HG02588 (cell line): ENCODE results near the gene NUP98.

Experiments used
- ATAC-seq: cut with Tn5 transposase; IDR thresholded peaks from one replicate; pipeline ENCODE4 v1.9.1; 2021; ENCODE audit warnings: mild to moderate bottlenecking, moderate library complexity; ENCODE audit not compliant: unreplicated experiment

NUP98 gene

DNA sequence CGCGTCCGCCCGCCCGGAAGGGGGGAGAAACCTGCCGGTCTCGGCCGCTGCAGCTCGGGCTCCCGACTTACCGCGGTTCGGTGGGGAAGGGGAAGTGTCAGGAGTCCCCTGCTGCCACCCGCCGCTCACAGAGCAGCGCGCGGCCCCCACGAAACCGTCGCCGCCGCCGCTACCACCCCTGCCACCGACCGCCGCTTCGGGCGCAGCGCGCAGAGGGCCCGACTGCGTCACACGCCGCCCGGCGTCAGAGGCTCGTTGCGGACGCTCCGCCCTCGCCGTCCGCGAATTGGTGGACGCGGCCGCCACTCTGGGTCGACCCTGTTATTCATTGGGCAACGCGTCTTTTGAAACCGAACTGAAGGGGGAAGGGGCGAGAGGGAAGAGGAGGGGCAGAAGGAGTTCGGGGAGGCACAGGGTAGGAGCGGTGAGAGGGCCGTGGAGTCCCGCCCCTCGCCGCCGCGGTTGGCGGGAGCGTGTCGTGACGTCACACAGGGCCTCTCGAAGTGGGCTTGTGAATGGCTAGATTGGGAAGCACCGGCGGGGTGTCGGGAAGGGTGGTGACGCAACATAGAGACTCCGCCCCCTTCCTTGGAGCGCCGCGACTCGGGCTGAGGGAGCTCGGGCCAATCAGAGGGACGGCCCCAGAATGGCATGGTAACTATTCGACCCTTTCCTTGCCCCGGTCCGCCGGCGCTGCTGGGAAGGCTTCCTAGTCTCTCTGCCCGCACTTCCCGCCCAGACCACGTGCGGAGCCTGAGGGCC is at the start of gene NUP98:
NUP98 (minus strand) TSS at position 226 of the 762 bp plus-strand sequence. CDS start 15,437 bp downstream, outside the sequence.
- ATAC-seq, result peak; percentile 92

DNA sequence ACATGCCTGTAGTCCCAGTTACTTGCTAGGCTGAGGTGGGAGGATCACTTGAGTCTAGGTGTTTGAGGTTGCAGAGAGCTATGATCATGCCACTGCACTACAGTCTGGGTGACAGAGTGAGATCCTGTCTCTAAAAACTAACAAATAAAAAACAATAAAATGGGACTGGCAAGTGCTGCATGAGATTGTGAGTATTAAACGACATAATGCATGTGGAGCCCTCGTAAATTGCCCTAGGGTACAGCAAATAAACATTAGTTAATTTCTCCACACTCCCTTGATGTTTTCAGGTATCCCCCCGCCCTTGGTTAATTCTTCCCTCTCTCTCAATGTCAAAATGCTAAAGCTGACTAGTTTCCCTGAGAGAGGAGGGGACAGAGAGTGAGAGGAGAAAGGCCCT is 48.3 kb upstream of the NUP98 start:
- no peak for ATAC-seq

DNA sequence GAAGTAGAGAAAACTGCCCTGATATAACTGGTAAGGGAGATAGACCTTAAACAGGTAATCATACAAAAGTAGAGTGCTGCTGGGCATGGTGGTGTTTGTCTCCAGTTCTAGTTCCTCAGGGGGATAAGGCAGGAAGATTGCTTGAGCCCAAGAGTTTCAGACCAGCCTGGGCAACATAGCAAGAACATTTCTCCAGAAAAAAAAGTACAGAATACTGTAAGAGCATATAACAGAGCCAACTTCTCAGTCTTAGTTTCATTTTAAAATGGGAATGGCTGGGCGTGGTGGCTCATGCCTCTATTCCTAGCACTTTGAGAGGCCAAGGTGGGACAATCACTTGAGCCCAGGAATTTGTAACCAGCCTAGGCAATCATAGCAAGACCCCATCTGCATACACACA is 47.9 kb upstream of the NUP98 start:
- ATAC-seq, result no peak

DNA sequence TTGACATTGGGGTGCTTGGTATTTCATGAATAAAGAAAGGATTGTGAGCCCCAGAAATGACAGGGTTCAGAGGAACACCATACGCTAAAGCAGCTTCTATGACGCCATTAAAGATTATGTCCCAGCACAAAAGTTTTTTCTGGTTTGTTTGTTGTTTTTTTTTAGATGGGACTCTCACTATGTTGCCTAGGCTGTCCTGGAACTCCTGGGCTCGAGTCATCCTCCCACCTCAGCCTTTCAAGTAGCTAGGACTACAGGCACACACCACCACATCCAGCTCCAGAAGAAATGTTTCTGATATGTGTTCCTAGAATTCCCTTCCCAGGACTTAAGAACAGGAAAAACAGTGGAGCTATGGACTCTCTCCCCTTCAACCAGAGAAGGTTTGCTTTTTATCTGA is 46.0 kb upstream of the NUP98 start:
- ATAC-seq, result no peak

DNA sequence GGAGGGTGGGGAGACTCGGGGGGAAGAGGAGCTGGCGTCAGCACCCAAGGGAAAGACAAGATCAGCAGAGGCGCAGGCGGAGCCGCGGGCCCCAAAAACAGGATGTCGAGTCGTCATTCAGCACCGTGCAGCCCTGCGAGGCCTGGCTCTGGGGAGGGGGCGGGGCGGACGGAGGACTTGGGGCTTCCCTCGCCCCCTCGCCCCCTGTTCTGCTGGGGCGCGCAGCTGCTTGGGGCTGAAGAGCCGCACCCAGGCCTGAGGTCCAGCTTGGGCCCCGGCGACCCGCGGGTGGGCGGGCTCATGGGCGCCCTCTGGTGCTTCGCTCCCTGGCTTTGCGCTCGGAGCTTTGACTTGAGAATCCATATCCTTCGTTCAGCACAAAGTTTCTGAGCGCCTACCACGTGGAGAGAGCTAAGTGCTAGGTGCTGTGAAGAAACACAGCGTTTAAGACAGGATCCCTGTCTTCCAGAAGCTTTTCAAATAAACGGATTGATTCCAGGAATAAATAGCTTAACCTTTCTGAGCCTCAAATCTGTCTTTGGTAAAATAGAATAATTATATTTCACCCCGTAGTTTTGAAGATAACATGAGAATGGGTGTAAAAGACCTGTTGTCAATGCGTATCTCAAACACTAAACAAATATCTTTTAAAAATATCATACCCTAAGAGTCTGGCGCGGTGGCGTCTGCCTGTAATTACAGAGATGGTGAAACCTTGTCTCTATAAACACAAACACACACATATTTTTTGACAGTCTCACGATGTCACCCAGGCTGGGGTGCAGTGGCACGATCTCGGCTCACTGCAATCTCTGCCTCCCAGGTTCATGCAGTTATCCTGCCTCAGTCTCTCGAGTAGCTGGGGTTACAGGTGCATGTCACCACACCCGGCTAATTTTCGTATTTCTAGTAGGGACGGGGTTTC is 44.3 kb upstream of the NUP98 start:
- ATAC-seq, result peak; percentile 47

DNA sequence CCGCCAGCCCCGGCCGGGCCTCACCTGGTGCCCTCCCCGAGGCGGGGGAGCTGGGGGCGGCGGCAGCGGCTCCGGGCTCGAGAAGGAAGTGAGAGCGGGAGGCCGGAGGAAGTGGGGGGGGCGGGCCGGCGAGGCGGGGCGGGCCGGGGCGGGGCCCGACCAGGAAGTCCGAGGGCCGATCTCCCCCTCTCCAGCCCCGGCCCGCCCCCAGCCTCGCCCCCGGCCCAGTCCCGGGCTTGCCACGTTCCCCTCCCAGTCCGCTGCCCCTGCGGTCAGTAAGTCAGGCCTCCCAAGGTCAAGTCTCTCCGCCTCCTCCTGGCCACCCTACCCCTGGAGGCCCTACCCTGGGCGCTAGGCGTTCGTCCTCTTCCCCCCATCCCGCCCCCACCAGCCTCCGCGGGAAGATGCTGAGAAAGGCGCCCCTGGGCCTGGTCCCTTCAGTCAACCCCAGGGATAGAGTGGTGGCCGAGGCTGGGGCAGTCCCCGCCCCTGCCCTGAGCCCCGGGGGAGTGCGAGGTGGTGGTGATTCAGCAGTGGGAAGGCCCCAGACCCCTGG is 43.6 kb upstream of the NUP98 start, which contains the start of gene RHOG:
RHOG (minus strand) TSS at position 90 of the 556 bp plus-strand sequence. CDS start 12,821 bp downstream, outside the sequence.
- peak; percentile 41 for ATAC-seq

DNA sequence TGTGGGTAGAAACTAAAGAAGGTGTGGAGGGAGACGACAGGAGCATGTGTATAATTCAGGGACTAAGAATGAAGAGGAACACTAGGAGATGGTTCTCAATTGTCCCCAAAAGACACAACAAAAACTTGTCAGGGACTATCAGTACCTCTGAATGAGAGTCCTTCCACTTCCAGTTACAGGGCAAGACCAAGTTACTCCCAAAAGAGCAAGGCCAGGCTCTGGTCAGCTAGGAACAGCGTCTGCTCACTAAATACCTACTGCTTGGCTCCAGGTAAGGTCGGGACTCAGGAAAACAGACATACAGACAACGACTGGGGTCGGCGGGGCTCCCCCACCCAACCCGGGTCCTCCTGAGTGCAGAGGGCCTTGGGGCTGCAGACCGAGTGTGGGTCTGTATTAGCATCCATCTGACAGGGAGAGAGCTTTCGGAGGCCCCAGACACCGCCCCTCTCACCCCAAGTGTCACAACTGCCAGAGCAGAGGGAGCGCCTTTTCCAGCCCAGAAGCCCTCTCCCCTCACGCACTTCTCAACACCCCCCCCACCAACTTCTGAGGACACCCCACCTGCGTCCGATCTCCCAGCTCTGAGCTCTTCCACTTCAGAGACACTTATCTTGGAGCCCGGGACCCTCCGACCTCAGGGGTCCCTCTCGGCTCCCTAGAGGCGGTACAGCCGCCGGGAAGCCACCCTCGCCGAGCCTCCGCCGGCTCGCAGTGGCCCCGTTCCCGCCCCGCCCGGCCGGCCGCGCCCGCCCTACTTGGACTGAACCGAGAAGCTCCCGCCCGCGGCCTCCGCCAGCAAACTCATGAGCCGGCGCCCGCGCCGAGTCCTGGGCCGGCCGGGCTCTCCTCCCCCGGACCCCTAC is 42.9 kb upstream of the NUP98 start:
- peak; percentile 0 for ATAC-seq

DNA sequence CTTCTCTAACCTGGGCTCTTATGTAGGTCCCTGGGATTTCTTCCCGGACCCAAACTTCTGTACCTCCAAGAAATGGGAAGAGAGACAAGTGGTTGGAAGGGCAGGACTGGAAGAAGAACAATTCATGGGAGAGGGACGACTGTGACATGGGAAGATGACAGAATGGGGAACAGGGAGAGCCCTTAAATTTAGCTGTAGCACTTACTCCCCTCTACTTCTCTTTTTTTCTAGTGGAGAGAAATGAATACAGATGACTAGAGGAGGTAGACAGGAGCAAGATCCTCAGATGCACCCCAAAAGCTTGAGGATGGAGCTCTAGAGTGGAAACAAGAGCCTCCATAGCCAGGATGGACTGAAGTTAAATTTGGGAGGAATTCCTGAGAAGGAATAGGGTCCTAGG is 41.1 kb upstream of the NUP98 start:
- ATAC-seq, result no peak

DNA sequence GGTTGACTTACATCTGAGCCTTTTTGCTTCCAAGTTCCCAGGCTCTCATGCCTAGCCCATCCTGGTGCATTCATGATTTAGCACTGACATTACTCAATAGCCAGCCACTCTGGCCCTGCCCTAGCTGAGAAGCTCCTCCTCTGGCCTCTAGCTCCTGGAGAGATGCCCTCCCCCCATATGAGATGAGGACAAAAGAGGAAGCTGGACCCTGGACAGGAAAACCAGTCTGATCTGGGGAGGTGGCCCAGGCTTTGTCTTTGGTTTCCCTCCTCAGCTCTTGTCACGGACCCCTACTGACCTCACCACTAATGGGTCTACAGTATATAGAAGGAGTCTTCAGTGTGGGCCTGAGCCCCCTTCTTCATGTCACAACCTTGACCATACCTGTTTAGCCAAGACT is 40.4 kb upstream of the NUP98 start:
- no peak for ATAC-seq

DNA sequence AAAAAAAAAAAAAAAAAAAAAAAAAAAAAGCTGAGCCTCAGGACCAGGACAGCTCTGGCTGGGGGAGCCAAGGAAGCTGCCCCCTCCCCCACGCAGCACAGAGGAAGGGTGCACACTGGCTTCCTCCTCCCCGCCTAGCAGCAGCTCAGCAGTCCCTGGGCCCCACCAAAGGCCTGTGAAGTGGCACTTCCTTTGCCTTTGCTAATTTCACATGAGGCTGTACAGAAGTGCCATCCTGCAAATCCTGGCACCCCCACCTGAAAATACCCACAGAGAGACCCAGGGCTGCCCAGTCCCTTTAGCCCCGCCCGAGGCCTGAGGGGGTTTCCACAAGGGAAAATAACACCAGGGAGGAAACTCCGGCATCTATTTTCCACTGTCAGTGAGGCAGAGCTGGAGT is 39.5 kb upstream of the NUP98 start:
- no peak for ATAC-seq

DNA sequence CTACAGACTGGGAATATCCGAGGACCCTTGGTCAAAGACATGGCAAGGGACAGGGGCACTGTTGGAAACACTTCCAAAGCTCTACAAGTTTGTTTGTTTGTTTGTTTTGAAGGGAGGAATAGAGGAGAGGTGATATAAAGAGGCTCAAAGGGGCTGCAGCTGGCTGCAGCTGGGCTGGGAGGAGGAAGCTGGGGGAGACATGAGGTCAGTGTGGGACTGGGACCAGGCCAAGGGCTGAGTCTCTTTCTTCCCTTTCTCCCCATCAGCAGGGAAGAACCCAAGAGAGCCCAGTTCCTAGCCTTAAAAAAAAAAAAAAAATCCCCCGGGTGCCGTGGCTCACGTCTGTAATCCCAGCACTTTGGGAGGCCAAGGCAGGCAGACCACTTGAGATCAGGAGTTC is 38.4 kb upstream of the NUP98 start:
- no peak for ATAC-seq

DNA sequence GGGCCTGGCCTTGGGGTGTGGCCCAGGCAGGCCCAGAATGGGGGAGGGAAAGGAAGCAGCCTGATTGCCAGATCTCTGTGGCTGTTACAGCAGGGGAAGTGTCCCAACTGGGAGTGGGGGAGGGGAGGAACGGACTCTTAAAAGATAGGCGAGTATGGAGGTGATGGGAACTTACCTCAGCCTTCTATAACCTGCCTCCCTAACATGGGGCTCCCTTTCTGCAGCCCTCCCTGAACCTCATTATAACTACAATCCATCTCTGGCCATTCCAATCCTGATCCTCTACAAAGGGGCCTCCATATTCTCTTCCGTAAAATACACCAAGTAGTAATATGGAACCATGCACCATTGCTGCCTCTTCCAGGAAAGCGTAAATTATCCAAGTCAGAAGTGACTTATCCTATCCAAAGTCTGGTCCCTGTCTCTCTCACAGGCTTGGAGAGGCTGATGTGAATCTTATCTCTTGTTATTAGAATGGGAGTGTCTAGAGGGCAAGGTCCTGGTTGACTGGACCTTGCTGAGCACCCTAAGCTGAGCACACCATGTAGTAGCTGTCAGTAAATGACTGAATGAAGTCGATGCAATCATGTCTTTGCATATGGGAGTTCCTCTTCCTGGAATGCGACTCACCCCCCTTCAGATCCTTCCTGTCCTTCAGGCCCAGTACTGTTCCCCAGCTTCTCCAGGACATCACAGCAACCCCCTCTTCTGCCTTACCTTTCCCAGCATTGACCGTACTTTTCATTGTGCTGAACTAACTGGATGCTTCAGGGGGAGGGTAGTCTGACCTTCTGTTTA is 37.5 kb upstream of the NUP98 start:
- no peak for ATAC-seq

DNA sequence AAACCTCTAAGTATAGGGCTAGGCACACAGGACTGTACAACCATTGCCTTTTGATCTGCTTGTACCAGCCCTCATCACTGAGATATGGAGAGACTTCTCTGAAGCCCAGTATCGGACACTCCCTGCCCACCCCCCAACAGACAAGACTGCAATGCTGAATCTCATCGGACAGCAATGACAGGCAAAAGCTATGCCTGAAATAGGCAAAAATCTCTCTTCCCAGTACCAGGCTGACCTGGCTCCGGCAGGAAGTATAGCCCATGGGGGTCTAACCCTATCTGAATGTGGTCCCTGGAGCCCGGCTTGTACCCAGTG is 37.0 kb upstream of the NUP98 start:
- ATAC-seq, result no peak

DNA sequence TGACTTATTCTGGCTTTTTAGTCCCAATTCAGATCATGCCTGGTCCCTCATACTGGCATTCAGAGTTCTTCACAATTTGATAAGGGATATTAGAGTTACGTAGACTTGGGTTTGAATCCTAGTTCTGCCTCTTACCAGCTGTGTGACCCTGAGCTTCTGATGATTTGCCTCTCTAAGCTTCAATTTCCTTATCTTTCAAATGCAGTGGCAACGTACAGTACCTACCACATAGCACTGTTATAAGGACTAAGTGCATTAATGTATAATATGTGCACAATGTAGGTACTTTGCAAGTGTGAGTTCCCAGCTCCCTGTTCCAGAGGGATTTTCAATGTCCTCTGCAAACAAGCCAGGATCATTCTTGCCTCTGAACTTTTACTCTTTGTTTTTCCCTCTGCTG is 36.1 kb upstream of the NUP98 start:
- no peak for ATAC-seq

DNA sequence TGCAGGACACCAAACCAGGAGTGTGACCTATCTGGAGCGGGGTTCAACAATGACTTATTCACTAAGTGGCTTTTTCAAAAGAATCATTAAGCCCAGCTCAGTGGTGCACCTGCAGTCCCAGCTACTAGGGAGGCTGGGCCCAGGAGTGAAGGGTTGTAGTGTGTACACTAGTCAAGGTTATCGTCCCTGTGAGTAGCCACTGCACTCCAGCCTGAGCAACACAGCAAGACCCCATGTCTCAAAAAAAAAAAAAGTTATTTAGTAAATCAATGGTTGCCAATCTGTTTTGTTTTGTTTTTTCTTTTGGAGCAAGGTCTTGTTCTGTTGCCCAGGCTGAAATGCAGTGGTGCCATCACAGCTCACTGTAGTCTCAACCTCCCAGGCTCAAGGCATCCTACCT is 35.5 kb upstream of the NUP98 start:
- ATAC-seq, result no peak

DNA sequence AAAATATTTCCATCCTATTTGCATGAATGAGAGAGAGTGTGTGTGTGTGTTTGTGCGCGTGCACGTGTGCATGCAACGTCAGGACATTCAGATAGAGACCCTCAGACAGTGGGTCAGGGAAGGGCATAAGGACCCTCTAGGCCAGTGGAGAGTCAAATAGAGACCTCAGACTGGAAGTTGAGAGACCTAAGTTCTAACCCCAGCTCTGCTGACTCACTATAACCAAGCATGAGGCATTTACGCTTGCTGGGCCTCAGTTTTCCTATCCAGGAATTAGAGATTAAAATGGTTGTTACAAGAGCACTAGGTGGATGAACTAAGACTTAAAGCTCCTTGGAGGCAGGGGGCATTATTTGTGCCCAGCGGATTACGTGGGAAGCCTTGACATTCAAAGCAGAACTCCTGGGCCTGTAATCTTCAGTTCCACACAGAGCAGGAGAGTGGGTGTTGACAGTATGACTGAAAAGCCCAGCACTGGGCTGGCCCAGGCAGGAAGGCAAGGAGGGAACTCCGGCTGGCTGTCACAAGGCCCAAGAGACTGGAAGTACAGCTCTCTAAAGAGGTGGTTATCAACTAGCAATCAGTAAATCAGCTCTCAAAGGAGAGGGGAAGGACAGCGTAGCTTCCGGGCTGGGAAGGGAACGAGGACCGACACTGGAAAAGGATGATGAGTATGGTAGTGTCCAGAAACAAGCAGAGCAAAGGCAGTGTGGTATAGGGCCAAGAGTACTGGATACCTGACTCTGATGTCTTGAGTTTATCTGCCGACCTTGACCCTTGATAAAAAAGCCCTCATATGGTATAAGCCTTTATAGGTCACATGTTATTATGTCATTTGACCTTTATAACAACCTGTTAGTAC is 34.3 kb upstream of the NUP98 start:
- no peak for ATAC-seq

DNA sequence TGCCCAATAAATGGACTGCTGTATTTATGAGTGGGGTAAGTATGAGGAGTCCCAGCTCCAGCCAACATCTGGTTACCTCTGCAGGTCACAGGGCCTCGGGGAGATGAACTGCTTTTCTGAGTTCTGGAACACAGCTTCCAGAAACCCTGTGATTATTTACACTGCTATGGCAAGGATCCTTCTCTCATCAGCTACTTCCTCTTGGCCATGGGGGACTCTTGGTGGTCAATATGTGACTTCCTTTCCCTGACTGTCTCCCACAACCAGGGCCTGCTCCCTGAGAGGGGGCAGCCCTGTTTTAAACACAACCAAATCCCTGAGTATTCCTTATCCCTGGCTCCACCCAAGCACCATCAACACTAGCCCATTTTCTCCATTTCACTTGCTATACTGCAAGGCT is 33.4 kb upstream of the NUP98 start:
- ATAC-seq, result no peak

DNA sequence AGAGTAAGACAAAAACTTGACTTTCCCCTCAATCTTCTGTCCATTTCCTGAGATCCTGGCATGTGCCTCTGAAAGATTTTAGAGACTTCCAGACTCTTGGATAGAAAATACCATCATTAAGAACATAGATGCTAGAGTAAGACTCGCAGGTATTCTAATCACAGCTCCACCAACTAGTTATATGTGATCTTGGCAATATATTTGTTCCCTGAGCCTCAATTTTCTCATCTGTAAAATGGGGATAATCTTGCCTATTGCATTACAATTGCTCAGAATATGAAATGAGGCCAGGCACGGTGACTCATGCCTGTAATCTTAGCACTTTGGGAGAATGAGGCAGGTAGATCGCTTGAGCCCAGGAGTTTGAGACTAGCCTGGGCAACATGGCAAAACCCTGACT is 32.7 kb upstream of the NUP98 start:
- no peak for ATAC-seq
